Hematopoietic multipotent progenitor cell treated with erythropoietin and hydrocortisone succinate and interleukin-3 and kit ligand, for 8 days (in vitro differentiated cells): ENCODE results near the gene GLP1R.
"Not testable (repeated sequence)": the region's sequence is repeated elsewhere in the genome, so short reads cannot be mapped to it uniquely, and the experiment has no call there.

Experiments used
- DNase-seq: peaks from one replicate; pipeline ENCODE4 v3.0.0-alpha.2; 2015

The GLP1R gene

GRCh38 chr6:39136207-39136606 is 87.6 kb downstream of the GLP1R start:
- DNase-seq: not testable (repeated sequence)

- DNase-seq: peak; percentile 55
Observed at GRCh38 chr6:39137245-39137644, 88.7 kb downstream of the GLP1R start.
